Natural killer cell (primary cell): ENCODE results near the gene KRT82. TPM values are rescaled to one million over a fixed set of nuclear protein-coding genes. Genes with fewer than 3 reads are reported as not detected.
A peak's percentile ranks its signal among the peaks of the same experiment; 100 is the strongest.

Experiments used
- ATAC-seq, 3 donors: fragments of 150-1000 bp in 2 of 3; fragments of 200-7000 bp in 1 of 3; cut with Tn5 transposase; 1 replicate in 1 of 3; 2 replicates in 2 of 3; pipeline ENCODE4 v1.10.0; 2021; ENCODE audit warnings: mild to moderate bottlenecking in 2 of 3, moderate library complexity in 2 of 3
- DNase-seq, 2 donors: peaks; one replicate each; pipeline versions ENCODE4 v3.0.0 to v3.0.0-alpha.2; 2013 to 2021; ENCODE audit warnings: mixed read lengths in 1 of 2
- H3K27ac ChIP-seq: one replicate; pipeline ENCODE4 v1.5.1; 2013; ENCODE audit warnings: mild to moderate bottlenecking, low read length
- H3K27me3 ChIP-seq: one replicate; pipeline ENCODE4 v1.6.1; 2013; ENCODE audit warnings: low read length; ENCODE audit not compliant: control insufficient read depth, insufficient read depth
- H3K36me3 ChIP-seq: one replicate; pipeline ENCODE4 v1.6.1; 2013; ENCODE audit warnings: low read length; ENCODE audit not compliant: control insufficient read depth, insufficient read depth
- H3K4me1 ChIP-seq: one replicate; pipeline ENCODE4 v1.6.1; 2013; ENCODE audit warnings: low read length; ENCODE audit not compliant: control insufficient read depth, insufficient read depth
- H3K4me3 ChIP-seq: one replicate; pipeline ENCODE4 v1.5.1; 2013; ENCODE audit warnings: low read length
- H3K9me3 ChIP-seq: one replicate; pipeline ENCODE4 v1.6.1; 2013; ENCODE audit warnings: low read length; ENCODE audit not compliant: control insufficient read depth, insufficient read depth
- H3K27ac Mint-ChIP-seq, 2 donors: one replicate each; pipeline ENCODE4 v1.8.0; 2022; ENCODE audit warnings: mild to moderate bottlenecking in 2 of 2, mixed read lengths in 2 of 2, moderate library complexity in 1 of 2
- H3K27me3 Mint-ChIP-seq, 2 donors: one replicate each; pipeline ENCODE4 v1.8.0; 2022; ENCODE audit warnings: low read depth in 2 of 2, mixed read lengths in 2 of 2
- H3K36me3 Mint-ChIP-seq: one replicate; pipeline ENCODE4 v1.8.0; 2022; ENCODE audit warnings: mixed read lengths
- H3K4me1 Mint-ChIP-seq, 2 donors: one replicate each; pipeline ENCODE4 v1.8.0; 2022; ENCODE audit warnings: mixed read lengths in 2 of 2
- H3K4me3 Mint-ChIP-seq: one replicate; pipeline ENCODE4 v1.8.0; 2022; ENCODE audit warnings: mild to moderate bottlenecking, moderate library complexity, mixed read lengths
- H3K9me3 Mint-ChIP-seq, 2 donors: one replicate each; pipeline ENCODE4 v1.8.0; 2022; ENCODE audit warnings: mixed read lengths in 2 of 2
- CTCF ChIP-seq: fragments of 200-600 bp; IDR thresholded peaks from one replicate; pipeline ENCODE4 v1.8.0; 2022; ENCODE audit warnings: antibody characterized with exemption
- WGBS: methylation state at CpG from one replicate; pipeline ENCODE4 v1.1.7; 2013; ENCODE audit warnings: missing lambda C conversion rate; ENCODE audit not compliant: insufficient coverage; 5-methylcytosine and 5-hydroxymethylcytosine counted together
- intact Hi-C: fragments of 100-400 bp; cut with micrococcal nuclease; formaldehyde crosslinking; loops from one replicate; pipeline ENCODE4 v1.14.2; 2022
- total RNA-seq, 4 donors: library from RNA; stranded (reverse); fragments of 120-200 nt in 1 of 4; gene quantifications; one replicate each; pipeline versions ENCODE4 v1.2.3 to v1.2.4, GENCODE V29; 2013 to 2022

The KRT82 gene
- total RNA-seq, 3 donors from 2014 or later (not counting 1 experiment from before 2014, with no cell fraction given) = not detected

- no peak overlapping the region for H3K27ac Mint-ChIP-seq
- no peaks in the 10 kb centered on the region for H3K36me3 ChIP-seq
- H3K4me3 Mint-ChIP-seq = no peak overlapping the region
- no peaks in the 10 kb centered on the region for H3K9me3 Mint-ChIP-seq
- H3K27me3 Mint-ChIP-seq = peaks cover 56 to 60% of the 10 kb centered on the region in 2 donors
- no peaks in the 10 kb centered on the region for H3K36me3 Mint-ChIP-seq
- no peak overlapping the region for H3K4me3 ChIP-seq
- H3K4me1 ChIP-seq = peaks cover 44% of the 10 kb centered on the region
- 91% methylated on average over 7 of the region's 7 CpGs for WGBS
- peaks cover 35% of the 10 kb centered on the region for H3K27me3 ChIP-seq
- H3K4me1 Mint-ChIP-seq = peaks cover 40 to 44% of the 10 kb centered on the region in 2 donors
- DNase-seq (no peak), ATAC-seq (no peak)
- no peak overlapping the region for H3K27ac ChIP-seq
- intact Hi-C loops = no loop called here
- TF ChIP-seq CTCF = no peak
- H3K9me3 ChIP-seq = no peaks in the 10 kb centered on the region
Observed at GRCh38 chr12:52360106-52360662, 46.0 kb downstream of the KRT82 start.

- Mint-ChIP-seq H3K4me3 (no peak overlapping the region), H3K36me3 (no peaks in the 10 kb centered on the region), H3K27me3 (peaks cover 50 to 58% of the 10 kb centered on the region in 2 donors), H3K27ac (peak overlapping the region in 1 of 2 donors; percentile 25), H3K9me3 (no peaks in the 10 kb centered on the region), H3K4me1 (peaks cover 40 to 44% of the 10 kb centered on the region in 2 donors)
- intact Hi-C loops = loop anchor here (10.0 kb wide), 1 partner anchor 55 kb away; no protein-coding TSS in a partner anchor
- peaks cover 44% of the 10 kb centered on the region for H3K4me1 ChIP-seq
- ATAC-seq (no peak), DNase-seq (no peak)
- no peaks in the 10 kb centered on the region for H3K36me3 ChIP-seq
- 89% methylated on average over 5 of the region's 5 CpGs for WGBS
- TF ChIP-seq CTCF = no peak
- peaks cover 40% of the 10 kb centered on the region for H3K27me3 ChIP-seq
- H3K27ac ChIP-seq = no peak overlapping the region
- H3K4me3 ChIP-seq = no peak overlapping the region
- no peaks in the 10 kb centered on the region for H3K9me3 ChIP-seq
Observed at GRCh38 chr12:52359621-52360061, 46.5 kb downstream of the KRT82 start.

- 42% methylated on average over 5 of the region's 5 CpGs for WGBS
- Mint-ChIP-seq H3K27ac (peak overlapping the region in 1 of 2 donors; percentile 25), H3K4me3 (no peak overlapping the region), H3K36me3 (no peaks in the 10 kb centered on the region), H3K27me3 (peaks cover 48 to 55% of the 10 kb centered on the region in 2 donors), H3K4me1 (peaks cover 40 to 44% of the 10 kb centered on the region in 2 donors), H3K9me3 (no peaks in the 10 kb centered on the region)
- Histone ChIP-seq H3K9me3 (no peaks in the 10 kb centered on the region), H3K4me1 (peaks cover 44% of the 10 kb centered on the region), H3K36me3 (no peaks in the 10 kb centered on the region), H3K27me3 (peaks cover 44% of the 10 kb centered on the region), H3K27ac (no peak overlapping the region), H3K4me3 (no peak overlapping the region)
- TF ChIP-seq CTCF = no peak
- intact Hi-C loops = loop anchor here (10.0 kb wide), 1 partner anchor 54 kb away; no protein-coding TSS in a partner anchor
- ATAC-seq (peak; percentile 41 to 77 (median 49)), DNase-seq (peak; percentile 15 to 66)
Observed at GRCh38 chr12:52358575-52359350, 47.4 kb downstream of the KRT82 start.
